ENCODE results near the gene CXCL16. TPM values are rescaled to one million over a fixed set of nuclear protein-coding genes. Genes with fewer than 3 reads are reported as not detected.

CXCL16 gene
- total and polyA plus RNA-seq, 2 of the 13 experiments (the other 11 are each of a cell fraction or from before 2014, with no cell fraction given) = 9.4 to 101 TPM

GRCh38 chr17:4788807-4789700 is 49.3 kb upstream of the CXCL16 start, which contains the start of gene GLTPD2 (continued):
- TF ChIP-seq ZNF44 (CRISPR knock-in tag; IDR thresholded peaks at IDR 0.05) (0 out of 2 replicates have a peak, but pooled peaks have one; percentile 49), ZBTB21 (CRISPR knock-in tag; IDR thresholded peaks at IDR 0.05) (no peak), ZNF318 (CRISPR knock-in tag; IDR thresholded peaks at IDR 0.05) (no peak), ZGPAT (CRISPR knock-in tag; IDR thresholded peaks at IDR 0.05) (no peak), FOXK2 (IDR thresholded peaks at IDR 0.05) (no peak), SMAD3 (CRISPR knock-in tag; IDR thresholded peaks at IDR 0.05) (peak; percentile 86), ZNF468 (CRISPR knock-in tag; IDR thresholded peaks at IDR 0.05) (0 out of 2 replicates have a peak, but pooled peaks have one; percentile 16), ZNF660 (CRISPR knock-in tag; IDR thresholded peaks at IDR 0.05; ENCODE audit: borderline replicate concordance, low read depth) (no peak), SALL2 (CRISPR knock-in tag; IDR thresholded peaks at IDR 0.05) (peak; percentile 11; the same call in 1 of the 2 replicates), ZNF780A (CRISPR knock-in tag; IDR thresholded peaks at IDR 0.05) (0 out of 2 replicates have a peak, but pooled peaks have one; percentile 66), POLR2AphosphoS5 (IDR thresholded peaks at IDR 0.05; ENCODE audit: low read depth, low read length) (peak; percentile 91), STAT6 (CRISPR knock-in tag; IDR thresholded peaks at IDR 0.05; ENCODE audit: borderline replicate concordance) (no peak), EZH2 (conservative IDR thresholded peaks at IDR 0.05; ENCODE audit: low read depth, low read length) (no peak), ZBTB26 (CRISPR knock-in tag; IDR thresholded peaks at IDR 0.05; ENCODE audit: borderline replicate concordance) (peak; percentile 49; the same call in 1 of the 2 replicates), STAT5B (CRISPR knock-in tag; IDR thresholded peaks at IDR 0.05) (no peak)

Measured in HepG2 (cell line).